Mucosa of gallbladder (tissue), 1 donor: ENCODE results near the gene MLKL. TPM values are rescaled to one million over a fixed set of nuclear protein-coding genes. Genes with fewer than 3 reads are reported as not detected.

Source experiments
- DNase-seq: peaks from one replicate; pipeline ENCODE4 v3.0.0-alpha.2; 2020; ENCODE audit warnings: low spot score
- total RNA-seq: library from RNA; stranded (reverse); gene quantifications from one replicate; pipeline ENCODE4 v1.2.1, GENCODE V29; 2021
- donor health status: DM: no; HTN: no; CAD: no.

Gene MLKL
- total RNA-seq, 1 donor from 2014 or later, result 12.8 TPM

DNA sequence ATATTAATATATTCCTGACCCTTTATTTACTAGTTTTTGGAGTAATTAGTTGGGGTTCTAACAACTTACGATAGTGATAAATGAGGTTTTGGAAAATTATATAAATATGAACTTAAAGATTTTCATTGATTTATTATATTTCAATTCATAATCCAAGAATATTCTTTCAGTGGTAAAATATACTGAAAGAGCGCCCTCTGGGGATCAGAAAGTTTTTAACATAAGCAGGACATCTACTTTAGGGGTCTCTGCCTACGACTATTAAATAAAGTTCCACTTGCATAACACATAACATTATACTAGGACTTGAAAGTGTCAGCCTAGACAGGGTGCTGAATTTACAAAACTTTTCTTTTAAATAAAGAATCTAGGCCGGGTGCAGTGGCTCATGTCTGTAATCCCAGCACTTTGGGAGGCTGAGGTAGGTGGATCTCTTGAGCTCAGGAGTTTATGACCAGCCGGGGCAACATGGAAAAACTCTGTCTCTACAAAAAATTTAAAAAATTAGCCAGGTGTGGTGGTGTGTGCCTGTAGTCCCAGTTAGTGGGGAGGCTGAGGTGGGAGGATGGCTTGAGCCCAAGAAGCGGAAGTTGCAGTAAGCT is 49.6 kb downstream of the MLKL start:
- no peak for DNase-seq

DNA sequence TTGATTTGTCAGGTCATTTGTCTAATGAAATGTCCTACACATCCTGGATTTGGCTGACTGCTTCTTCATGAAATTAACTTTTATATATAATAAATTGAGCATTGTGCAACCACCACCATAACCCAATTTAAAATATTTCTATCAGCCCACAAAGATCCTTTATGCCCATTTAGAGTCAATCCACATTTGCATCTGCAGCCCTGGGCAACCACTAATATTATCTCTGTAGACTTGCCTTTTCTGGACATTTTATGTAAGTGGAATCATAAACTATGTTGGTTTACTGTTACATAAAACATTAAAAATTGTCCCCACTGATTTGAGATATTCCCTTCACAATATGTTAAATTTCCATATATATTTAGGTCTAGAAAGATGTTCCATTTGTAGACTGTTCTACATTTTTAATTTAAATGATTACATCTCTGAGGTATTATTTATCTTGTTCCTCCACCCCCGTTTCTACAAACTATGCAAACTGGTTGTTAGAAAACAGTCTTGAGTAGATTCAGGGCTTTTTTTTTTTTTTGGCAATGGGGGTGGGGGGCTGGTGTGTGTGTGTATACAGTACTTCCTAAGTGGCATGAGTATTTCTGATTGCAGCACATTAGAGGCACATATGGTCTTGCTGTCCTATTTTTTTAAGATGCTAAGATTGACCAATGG is 50.7 kb downstream of the MLKL start:
- no peak for DNase-seq

DNA sequence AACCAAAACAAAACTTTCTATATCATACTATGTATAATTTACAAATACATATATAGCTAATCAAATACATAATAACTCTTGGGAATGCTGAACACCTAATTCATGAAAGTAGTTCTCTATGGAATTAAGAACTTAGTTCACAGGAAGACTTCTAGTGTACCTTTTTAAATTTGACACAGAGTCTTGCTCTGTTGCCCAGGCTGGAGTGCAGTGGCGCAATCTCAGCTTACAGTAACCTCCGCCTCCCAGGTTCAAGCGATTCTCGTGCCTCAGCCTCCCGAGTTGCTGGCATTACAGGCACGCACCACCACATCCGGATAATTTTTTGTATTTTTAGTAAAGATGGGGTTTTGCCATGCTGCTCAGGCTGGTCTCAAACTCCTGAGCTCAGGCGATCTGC is 58.7 kb downstream of the MLKL start:
- no peak for DNase-seq

DNA sequence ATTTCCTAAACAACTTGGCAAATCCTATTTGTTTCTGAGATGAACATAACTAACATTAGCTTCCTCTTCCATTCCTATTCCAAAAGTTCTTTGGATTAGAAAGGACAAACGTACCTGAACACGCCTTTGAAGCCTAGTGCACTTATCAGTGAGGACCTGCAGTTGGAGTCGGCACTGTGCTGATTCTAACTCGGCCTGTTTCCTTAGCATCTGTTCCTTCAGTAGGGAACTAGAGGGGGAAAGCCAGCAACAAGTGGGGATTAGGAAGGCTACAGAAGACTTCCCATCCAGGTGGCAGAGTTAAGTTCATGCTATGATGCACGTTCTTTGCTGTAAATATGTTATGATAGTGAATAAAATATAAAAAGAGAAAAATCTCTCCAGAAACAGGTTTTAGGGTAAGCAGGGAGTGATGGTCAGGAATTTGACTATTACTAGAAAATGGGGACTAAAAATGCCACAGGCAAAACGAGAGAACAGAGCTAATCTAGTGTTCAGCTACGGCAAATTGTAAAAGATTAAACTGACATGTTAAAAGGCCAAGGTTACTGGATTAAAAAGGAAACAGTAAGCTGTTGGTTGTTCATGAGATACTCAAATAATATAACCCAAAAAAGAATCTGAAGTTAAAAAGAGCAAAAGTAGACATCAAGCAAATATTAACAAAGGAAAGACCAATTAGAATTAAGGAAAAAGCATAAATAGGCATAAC is 62.8 kb downstream of the MLKL start:
- DNase-seq, result no peak

DNA sequence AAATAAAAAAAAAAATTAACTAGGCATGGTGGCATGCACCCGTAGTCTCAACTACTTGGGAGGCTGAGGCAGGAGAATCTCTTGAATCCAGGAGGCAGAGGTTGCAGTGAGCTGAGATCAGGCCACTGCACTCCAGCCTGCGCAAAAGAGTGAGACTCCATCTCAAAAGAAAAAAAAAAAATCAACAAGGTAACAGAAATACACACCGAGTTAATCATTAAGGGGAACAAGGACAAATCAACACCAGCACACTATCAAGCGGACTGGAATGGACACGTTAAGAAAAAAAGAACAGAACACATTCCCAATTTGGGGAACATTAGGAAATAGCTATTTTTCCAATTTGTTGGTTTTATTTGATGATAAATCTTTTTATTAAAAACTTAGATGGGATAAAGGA is 65.4 kb downstream of the MLKL start:
- no peak for DNase-seq

DNA sequence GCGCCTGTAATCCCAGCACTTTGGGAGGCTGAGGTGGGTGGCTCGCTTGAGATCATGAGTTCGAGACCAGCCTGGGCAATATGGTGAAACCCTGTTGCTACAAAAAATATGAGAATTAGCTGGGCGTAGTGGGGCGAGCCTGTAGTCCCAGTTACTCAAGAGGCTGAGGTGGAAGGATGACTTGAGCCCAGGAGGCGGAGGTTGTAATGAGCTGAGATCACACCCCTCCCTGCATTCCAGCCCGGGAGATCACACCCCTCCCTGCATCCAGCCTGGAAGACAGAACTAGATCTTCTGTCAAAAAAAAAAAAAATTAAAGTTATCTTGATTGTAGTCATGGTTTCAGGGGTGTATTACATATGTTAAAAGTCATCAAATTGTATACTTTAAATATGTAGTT is 67.0 kb downstream of the MLKL start:
- no peak for DNase-seq

DNA sequence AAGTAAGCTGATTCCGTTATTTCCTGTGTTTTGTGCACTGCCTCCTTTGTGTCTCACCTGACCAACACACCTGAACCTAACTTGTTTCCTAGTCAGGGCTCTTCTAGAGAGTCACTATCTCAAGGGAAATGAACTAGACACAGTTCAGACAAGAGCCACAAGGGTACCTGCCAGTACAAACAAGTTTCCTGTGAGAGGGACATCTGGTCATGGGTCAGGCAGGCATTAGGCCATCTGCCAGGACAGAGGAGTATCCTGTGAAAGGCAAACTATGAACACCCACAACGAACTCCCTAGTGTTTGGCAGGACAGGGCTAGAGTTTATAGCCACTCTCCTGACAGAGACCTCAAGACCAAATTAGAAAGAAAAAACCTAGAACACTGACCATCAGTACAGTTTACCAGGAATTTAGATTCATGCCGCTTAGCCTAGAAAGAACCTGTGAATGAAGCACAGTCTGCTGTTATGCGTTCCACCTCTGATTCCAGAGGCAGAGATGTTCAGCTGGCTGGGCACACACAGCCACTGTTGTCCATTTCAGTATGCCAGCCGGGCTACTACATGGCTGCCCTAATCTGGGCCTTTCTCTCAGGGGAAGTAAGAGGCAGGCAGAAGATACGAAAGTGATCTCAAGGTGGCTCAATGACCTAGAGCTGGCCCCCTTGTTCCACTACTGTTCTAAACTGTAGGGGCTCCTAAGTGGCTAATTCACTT is 73.0 kb downstream of the MLKL start:
- peak; percentile 53 for DNase-seq

DNA sequence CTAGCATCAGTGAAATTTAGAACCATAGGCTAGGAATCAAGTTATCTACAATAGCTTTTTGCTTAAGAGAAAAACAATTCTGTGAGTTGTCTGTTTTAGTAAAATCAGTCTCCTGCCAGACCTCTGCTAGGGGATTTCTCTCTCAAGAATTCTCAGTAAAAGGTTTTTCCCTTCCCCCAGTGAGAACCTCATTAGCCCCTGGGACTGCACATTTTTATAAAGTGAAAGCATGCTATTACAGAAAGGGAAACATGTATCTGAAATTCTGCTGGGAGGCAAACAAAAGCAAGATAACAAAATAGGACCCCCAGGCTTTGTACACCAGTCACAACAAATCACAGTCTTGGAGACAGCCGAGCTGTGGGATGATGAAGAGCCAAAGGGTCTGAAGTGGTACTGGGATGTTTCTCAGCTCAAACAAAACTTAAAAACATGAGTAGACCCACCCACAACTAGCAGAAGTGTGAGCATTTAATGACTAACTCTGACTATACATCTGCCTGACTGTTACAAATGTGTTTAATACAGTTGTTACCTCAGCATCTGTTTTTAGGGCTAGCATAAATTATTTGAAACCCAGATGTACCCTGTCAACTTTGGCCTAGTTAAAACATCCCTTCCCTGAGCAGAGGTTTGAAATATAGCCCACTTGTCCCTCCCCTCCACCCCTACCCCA is 73.8 kb downstream of the MLKL start:
- DNase-seq, result no peak

DNA sequence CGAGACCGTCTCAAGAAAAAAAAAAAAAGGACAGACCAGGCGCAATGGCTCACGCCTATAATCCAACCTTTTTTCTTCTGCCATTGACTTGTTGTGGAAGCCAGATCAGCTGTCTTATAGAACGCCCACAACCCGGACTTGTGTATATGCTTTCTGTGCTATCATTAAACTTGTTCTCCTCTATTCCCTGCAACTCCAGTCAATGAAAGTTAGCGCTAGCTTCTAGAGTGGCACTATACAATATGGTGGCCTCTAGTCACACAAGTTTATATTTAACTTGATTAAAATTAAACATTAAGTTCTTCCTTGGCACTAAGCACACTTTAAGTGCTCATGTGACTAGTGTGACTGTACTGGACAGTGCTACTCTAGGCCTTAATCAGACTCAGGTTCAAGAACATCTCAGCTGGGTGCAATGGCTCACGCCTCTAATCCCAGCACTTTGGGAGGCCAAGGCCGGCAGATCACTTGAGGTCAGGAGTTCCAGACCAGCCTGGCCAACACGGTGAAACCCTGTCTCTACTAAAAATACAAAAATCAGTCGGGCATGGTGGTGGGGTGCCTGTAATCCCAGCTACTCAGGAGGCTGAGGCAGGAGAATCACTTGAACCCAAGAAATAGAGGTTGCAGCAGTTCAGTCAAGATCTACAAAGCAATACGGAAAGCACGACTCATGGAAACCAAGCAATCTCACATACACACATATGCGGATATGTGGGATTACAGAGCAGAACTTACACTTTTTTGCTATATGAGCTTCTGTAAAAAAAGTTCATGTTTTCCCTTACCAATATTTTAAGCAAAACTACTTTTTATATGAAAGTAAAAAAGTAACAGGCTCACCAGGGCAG is 74.9 kb downstream of the MLKL start:
- DNase-seq, result peak; percentile 21

DNA sequence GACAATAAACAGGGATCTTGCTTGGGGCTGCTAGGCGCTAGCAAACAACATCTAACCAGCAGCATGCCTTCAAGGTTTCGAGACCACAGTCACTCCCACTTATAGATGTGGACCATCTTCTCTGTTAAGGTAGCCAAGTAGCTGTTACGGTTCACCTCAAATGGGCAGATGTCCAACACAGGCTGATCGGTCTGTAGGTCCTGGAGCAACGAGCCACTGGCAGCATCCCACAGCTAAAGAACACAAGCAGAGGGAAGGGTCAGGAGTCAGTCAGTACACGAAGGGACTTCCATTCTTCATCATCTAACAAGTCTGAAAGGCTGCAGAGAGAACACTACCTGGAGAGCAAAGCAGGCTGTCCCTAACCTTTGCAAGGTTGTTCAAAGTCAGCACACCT is 76.8 kb downstream of the MLKL start:
- DNase-seq, result no peak

DNA sequence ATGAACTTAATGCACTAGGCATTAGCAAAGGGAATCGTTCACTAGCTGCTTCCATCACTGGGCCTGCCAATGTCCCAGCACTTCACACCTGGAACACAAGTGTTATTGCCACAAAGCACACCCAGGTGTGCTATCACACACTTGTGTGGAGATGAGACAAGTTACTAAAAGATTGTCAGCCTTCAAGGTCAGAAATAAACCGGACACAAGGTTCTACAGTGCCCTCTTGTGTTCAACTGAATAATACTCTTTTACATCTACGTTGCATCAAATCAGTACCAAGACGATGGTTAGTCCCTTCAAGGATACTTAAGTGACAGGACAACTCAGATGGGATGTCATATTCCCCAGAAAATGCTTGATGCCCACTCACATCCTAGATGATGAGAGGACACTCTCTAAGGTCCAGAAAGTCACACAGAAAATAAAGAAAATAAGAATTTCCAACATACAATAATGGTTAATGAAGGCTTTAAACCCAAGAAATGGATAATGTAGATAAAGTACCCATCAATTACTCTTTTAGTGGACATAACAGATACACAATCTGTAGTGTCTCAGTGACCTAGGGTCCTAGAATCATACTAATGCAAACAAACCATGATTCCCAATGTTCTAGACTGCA is 77.3 kb downstream of the MLKL start:
- no peak for DNase-seq

DNA sequence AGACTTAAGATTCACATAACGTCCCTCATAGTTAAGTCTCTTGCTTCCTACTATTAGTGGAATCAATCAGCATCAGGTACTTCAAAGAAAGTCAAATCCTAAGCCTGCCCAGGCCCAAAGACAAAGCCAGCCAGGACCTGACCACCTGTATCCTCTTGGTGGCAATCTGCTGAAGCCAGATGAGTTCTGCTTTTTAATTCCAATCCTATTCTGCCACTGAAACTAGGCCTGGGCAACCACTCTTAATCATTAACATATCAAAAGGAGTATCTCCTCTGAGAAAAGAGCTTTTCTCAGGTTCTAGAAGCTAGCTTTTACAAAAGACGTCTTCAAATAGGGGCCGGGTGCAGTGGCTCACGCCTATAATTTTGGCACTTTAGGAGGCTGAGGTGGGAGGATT is 78.7 kb downstream of the MLKL start:
- DNase-seq, result no peak

Other genes starting within 250 kb of the MLKL start
- gene GLG1, start 93.7 kb downstream of the MLKL start, total RNA-seq, result 229 TPM
- 22.6 TPM for gene RFWD3, start 34.0 kb downstream of the MLKL start, total RNA-seq
- gene FA2H, start 74.0 kb upstream of the MLKL start, total RNA-seq, result 82.2 TPM